Vagina (tissue), 2 donors: ENCODE data around the gene MAML3. TPM values are rescaled to one million over a fixed set of nuclear protein-coding genes. Genes with fewer than 3 reads are reported as not detected.

Source experiments
- DNase-seq, 2 donors: peaks; one replicate each; pipeline ENCODE4 v3.0.0-alpha.2; 2017; ENCODE audit errors: extremely low spot score in 2 of 2
- H3K27ac ChIP-seq: fragments of 200-600 bp; sonication (generic); one replicate; pipeline ENCODE4 v1.5.1; 2019
- H3K27me3 ChIP-seq: fragments of 200-600 bp; sonication (generic); one replicate; pipeline ENCODE4 v1.5.1; 2019
- H3K36me3 ChIP-seq, 2 donors: fragments of 200-600 bp; sonication (generic); one replicate each; pipeline ENCODE4 v1.5.1; 2017 to 2019
- H3K4me1 ChIP-seq: fragments of 200-600 bp; sonication (generic); one replicate; pipeline ENCODE4 v1.5.1; 2019
- H3K4me3 ChIP-seq, 2 donors: fragments of 200-600 bp; sonication (generic); 1 replicate in 1 of 2; 2 replicates in 1 of 2; pipeline ENCODE4 v1.5.1; 2016 to 2019
- H3K9me3 ChIP-seq: fragments of 200-600 bp; sonication (generic); one replicate; pipeline ENCODE4 v1.5.1; 2019
- CTCF ChIP-seq, 3 experiments: fragments of 450-650 bp in 2 of 3; fragments of 200-600 bp in 1 of 3; sonication (generic) in 1 of 3; IDR thresholded peaks; one replicate each; pipeline ENCODE4 v1.5.1; 2017 to 2019; ENCODE audit warnings: antibody characterized with exemption in 3 of 3, mild to moderate bottlenecking in 2 of 3, moderate library complexity in 2 of 3
- POLR2A ChIP-seq, 2 donors: fragments of 450-650 bp; IDR thresholded peaks; one replicate each; pipeline ENCODE4 v1.6.1; 2017; ENCODE audit warnings: antibody characterized with exemption in 2 of 2, mild to moderate bottlenecking in 2 of 2, moderate library complexity in 2 of 2
- POLR2AphosphoS5 ChIP-seq, 2 donors: sonication (generic); formaldehyde crosslinking; IDR thresholded peaks; one replicate each; pipeline ENCODE4 v1.9.0; 2017; ENCODE audit warnings: antibody characterized with exemption in 2 of 2, mild to moderate bottlenecking in 2 of 2, low read depth in 1 of 2; ENCODE audit not compliant: insufficient read depth in 1 of 2
- intact Hi-C: fragments of 100-400 bp; cut with DNase I; formaldehyde crosslinking; loops from one replicate; pipeline ENCODE4 v1.15.1; 2023
- total RNA-seq: library from RNA; depleted of rRNA; stranded (reverse); fragments of >200 nt; gene quantifications from one replicate; pipeline ENCODE4 v1.2.3, GENCODE V29; 2016

Gene MAML3
- total RNA-seq, 1 donor from 2014 or later: 16.2 TPM

GRCh38 chr4:140157341-140157740 is 3.4 kb upstream of the MAML3 start:
- intact Hi-C loops: loop anchor here (10.0 kb wide), 1 partner anchor 113 kb away; no protein-coding TSS in a partner anchor
- no peaks in the 10 kb centered on the region for H3K4me1 ChIP-seq
- no peak overlapping the region for H3K27ac ChIP-seq
- no peak for TF ChIP-seq POLR2AphosphoS5 (IDR thresholded peaks at IDR 0.05; ENCODE audit: insufficient read depth in 1 of 2, low read depth in 1 of 2)
- no peaks in the 10 kb centered on the region for H3K36me3 ChIP-seq
- no peak overlapping the region for H3K4me3 ChIP-seq
- peaks cover 2% of the 10 kb centered on the region for H3K9me3 ChIP-seq
- no peaks in the 10 kb centered on the region for H3K27me3 ChIP-seq
- DNase-seq: no peak

GRCh38 chr4:140156529-140157171 is 2.7 kb upstream of the MAML3 start:
- Histone ChIP-seq H3K4me3 (no peak overlapping the region), H3K27ac (no peak overlapping the region), H3K36me3 (no peaks in the 10 kb centered on the region), H3K9me3 (no peaks in the 10 kb centered on the region), H3K27me3 (no peaks in the 10 kb centered on the region), H3K4me1 (no peaks in the 10 kb centered on the region)
- DNase-seq: no peak
- intact Hi-C loops: loop anchor here (10.0 kb wide), 1 partner anchor 112 kb away; no protein-coding TSS in a partner anchor
- no peak for TF ChIP-seq POLR2A (IDR thresholded peaks at IDR 0.05)
- TF ChIP-seq POLR2AphosphoS5 (IDR thresholded peaks at IDR 0.05; ENCODE audit: insufficient read depth in 1 of 2, low read depth in 1 of 2): no peak
- no peak for TF ChIP-seq CTCF (IDR thresholded peaks at IDR 0.05)

GRCh38 chr4:140154572-140154891 is 548 bp upstream of the MAML3 start:
- DNase-seq: no peak
- Histone ChIP-seq H3K9me3 (no peaks in the 10 kb centered on the region), H3K4me3 (peak overlapping the region; percentile 72 to 73), H3K27ac (peak overlapping the region; percentile 94), H3K36me3 (no peaks in the 10 kb centered on the region), H3K27me3 (no peaks in the 10 kb centered on the region), H3K4me1 (peaks cover 7% of the 10 kb centered on the region)
- TF ChIP-seq POLR2AphosphoS5 (IDR thresholded peaks at IDR 0.05; ENCODE audit: insufficient read depth in 1 of 2, low read depth in 1 of 2) (no peak), POLR2A (IDR thresholded peaks at IDR 0.05) (no peak)
- intact Hi-C loops: loop anchor here (2.0 to 10.0 kb wide), 3 partner anchors 98 to 417 kb away; no protein-coding TSS in a partner anchor

- H3K27me3 ChIP-seq: no peaks in the 10 kb centered on the region
Measured at GRCh38 chr4:140153419-140153717, 616 bp downstream of the MAML3 start.

GRCh38 chr4:140152751-140153418 is 1.1 kb downstream of the MAML3 start:
- H3K4me3 ChIP-seq: peak overlapping the region; percentile 72 to 73
- intact Hi-C loops: loop anchor here (5.0 to 10.0 kb wide), 2 partner anchors 108 to 416 kb away; no protein-coding TSS in a partner anchor
- no peak for DNase-seq
- H3K4me1 ChIP-seq: peaks cover 15% of the 10 kb centered on the region
- peak overlapping the region; percentile 94 for H3K27ac ChIP-seq
- H3K36me3 ChIP-seq: no peaks in the 10 kb centered on the region
- H3K27me3 ChIP-seq: no peaks in the 10 kb centered on the region
- TF ChIP-seq POLR2AphosphoS5 (IDR thresholded peaks at IDR 0.05; ENCODE audit: insufficient read depth in 1 of 2, low read depth in 1 of 2) (peak in 1 of 2 donors; percentile 47), CTCF (IDR thresholded peaks at IDR 0.05) (no peak), POLR2A (IDR thresholded peaks at IDR 0.05) (no peak)
- H3K9me3 ChIP-seq: no peaks in the 10 kb centered on the region

More at GRCh38 chr4:140153419-140153717, 616 bp downstream of the MAML3 start:
- DNase-seq: no peak
- Histone ChIP-seq H3K4me3 (peak overlapping the region; percentile 72 to 73), H3K4me1 (peaks cover 15% of the 10 kb centered on the region), H3K27ac (peak overlapping the region; percentile 94), H3K36me3 (no peaks in the 10 kb centered on the region), H3K9me3 (no peaks in the 10 kb centered on the region)
- intact Hi-C loops: loop anchor here (5.0 to 10.0 kb wide), 2 partner anchors 109 to 416 kb away; no protein-coding TSS in a partner anchor
- TF ChIP-seq POLR2A (IDR thresholded peaks at IDR 0.05): no peak
- TF ChIP-seq POLR2AphosphoS5 (IDR thresholded peaks at IDR 0.05; ENCODE audit: insufficient read depth in 1 of 2, low read depth in 1 of 2): no peak
- TF ChIP-seq CTCF (IDR thresholded peaks at IDR 0.05): no peak
